Mesodermal cell (in vitro differentiated cells): ENCODE measurements around the gene C22orf39.
"Not testable (repeated sequence)": the region's sequence is repeated elsewhere in the genome, so short reads cannot be mapped to it uniquely, and the experiment has no call there.

ENCODE experiments used
- H3K27ac ChIP-seq: 2 replicates; pipeline ENCODE4 v1.7.0; 2013; ENCODE audit warnings: mild to moderate bottlenecking, low read depth, low read length, moderate library complexity; ENCODE audit not compliant: severe bottlenecking
- H3K36me3 ChIP-seq: 2 replicates; pipeline ENCODE4 v1.7.1; 2013; ENCODE audit warnings: mild to moderate bottlenecking, low read length, moderate library complexity; ENCODE audit not compliant: control insufficient read depth, insufficient read depth
- H3K4me1 ChIP-seq: one replicate; pipeline ENCODE4 v1.7.1; 2013; ENCODE audit warnings: mild to moderate bottlenecking, low read length; ENCODE audit not compliant: insufficient read depth, control insufficient read depth, poor library complexity, severe bottlenecking
- H3K4me3 ChIP-seq: 2 replicates; pipeline ENCODE4 v1.7.0; 2013; ENCODE audit warnings: low read length, control low read depth, mild to moderate bottlenecking; ENCODE audit not compliant: insufficient read depth, poor library complexity, severe bottlenecking; ENCODE audit errors: extremely low read depth
- H3K9me3 ChIP-seq: 2 replicates; pipeline ENCODE4 v1.7.1; 2013; ENCODE audit warnings: mild to moderate bottlenecking, low read length, moderate library complexity; ENCODE audit not compliant: control insufficient read depth
- WGBS, 2 experiments: methylation state at CpG; one replicate each; pipeline ENCODE4 v1.1.5; 2013; ENCODE audit warnings: missing lambda C conversion rate in 2 of 2; ENCODE audit not compliant: insufficient coverage in 2 of 2; 5-methylcytosine and 5-hydroxymethylcytosine counted together

C22orf39 gene

DNA sequence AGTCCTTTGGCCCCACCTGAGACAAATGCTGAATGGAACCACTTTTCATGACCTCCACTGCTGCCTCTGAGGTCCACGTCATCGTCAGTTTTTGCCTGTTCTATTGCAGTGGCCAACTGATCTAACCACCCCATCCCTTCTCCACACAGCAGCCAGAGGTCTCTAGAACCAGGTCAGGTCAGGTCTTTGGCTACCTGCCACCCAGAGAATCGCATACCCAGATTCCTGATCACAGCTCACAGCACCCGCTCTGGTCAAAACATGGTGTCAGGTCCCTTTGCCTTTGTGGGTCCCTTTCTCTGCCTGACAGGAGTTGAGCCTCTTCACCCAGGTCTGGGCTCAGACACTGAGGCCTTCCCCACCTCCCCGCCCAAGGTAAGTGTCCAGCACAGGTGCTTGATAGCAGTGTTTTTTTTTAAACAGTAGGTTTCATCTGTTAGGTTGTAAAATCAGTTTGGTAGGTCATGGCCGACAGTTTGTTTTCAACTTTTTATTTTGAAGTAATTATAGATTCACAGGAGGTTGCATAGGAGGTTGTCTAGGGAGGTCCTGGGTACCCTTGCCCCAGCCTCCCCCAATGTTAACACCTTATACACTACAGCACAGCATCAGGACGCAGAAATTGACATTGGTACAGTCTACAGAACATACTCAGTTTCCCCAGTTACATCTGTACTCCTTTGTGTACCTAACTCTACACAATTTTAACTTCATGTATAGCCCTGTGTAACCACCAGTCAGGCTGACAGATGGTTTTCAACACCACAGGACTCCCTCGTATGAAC, 6.9 kb downstream of the C22orf39 start:
- H3K27ac ChIP-seq: no peak overlapping the region
- peaks cover 77% of the 10 kb centered on the region for H3K36me3 ChIP-seq
- H3K4me1 ChIP-seq: no peaks in the 10 kb centered on the region
- H3K4me3 ChIP-seq: no peak overlapping the region
- WGBS, 2 experiments: 95 to 98% methylated on average over 5 of the region's 8 CpGs
- H3K9me3 ChIP-seq: no peaks in the 10 kb centered on the region

DNA sequence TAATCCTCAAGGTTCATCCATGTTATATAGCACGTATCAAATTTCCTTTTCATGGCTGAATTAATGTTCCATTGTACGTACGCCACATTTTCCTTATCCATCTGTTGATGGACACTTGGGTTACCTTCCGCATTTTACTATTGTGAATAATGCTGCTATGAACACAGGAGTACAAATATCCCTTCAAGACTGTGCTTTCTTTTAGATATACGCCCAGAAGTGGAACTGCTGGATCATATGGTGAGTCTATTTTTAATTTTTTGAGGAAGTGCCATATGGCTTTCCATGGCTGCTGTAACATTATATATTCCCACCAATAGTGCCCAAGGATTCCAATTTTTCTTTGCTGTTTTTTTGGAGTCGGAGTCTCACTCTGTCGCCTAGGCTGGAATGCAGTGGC, 9.2 kb downstream of the C22orf39 start:
- WGBS, 2 experiments: 85 to 89% methylated on average over 2 to 3 of the region's 7 CpGs
- H3K27ac ChIP-seq: no peak overlapping the region
- H3K4me1 ChIP-seq: no peaks in the 10 kb centered on the region
- H3K4me3 ChIP-seq: no peak overlapping the region
- H3K9me3 ChIP-seq: no peaks in the 10 kb centered on the region
- H3K36me3 ChIP-seq: peaks cover 75% of the 10 kb centered on the region

DNA sequence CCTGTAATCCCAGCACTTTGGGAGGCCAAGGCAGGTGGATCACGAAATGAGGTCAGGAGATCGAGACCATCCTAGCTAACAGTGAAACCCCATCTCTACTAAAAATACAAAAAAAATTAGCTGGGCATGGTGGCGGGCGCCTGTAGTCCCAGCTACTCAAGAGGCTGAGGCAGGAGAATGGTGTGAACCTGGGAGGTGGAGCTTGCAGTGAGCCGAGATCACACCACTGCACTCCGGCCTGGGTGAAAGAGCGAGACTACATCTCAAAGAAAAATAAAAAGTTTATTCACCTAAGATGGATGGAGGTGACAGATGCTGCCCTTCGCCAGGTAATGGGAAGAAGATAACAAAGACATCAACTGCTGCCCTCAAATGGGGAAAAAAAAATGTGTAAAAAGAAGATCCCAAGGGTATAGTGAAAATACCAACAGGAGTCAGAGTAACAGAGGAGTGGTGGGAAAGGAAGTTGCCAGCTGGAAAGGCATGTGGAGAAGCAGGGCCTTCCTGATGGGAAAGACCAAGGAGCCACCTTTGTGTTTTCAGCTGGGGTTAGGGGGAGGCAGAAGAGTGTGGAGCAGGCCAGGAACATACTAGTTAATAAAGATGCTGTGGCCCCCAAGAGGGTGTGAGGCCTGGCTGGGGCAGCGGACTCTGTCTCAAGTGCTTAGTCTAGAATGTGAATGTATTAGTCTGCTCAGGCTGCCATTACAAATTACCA, 10.9 kb downstream of the C22orf39 start:
- H3K4me3 ChIP-seq, H3K4me1 ChIP-seq, H3K27ac ChIP-seq, H3K9me3 ChIP-seq: not testable (repeated sequence)
- peaks cover 58% of the 10 kb centered on the region for H3K36me3 ChIP-seq
- 90 to 100% methylated on average over 1 to 2 of the region's 9 CpGs for WGBS, 2 experiments

DNA sequence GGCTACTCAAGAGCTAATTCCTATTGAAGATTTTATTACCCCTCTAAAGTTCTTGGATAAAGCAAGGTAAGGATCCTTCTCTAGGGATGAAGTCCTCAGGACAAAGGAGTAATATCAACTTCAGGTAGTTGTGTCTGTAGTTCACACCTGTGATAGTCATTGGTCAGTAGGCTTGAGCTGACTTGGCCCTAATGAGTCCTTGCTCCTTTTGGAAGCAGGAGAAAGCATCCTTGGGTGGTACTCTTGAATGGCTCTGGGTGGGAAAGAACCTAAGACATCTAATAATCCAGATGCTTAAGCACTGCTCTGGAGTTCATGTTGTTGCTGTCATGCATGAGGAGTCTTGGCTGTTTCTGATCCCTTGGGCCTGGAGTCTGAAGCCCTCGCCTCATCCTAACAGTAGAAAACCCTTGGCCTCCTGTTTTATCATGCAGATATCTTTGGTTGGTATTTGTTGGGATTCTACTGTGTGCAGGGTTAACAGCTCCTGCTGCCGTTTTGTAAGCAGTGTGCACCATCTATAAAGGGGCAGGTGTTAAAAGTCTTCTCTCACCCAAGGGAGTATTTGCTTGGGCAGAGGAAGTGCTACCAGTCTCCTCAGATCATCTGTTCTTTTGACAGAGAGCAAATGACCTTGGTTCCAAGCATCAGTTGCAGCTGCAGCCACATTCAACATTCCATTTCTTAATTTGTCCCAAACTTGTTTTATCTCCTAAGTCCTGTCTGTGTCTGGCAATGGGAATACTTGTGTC, 12.5 kb downstream of the C22orf39 start:
- no peaks in the 10 kb centered on the region for H3K9me3 ChIP-seq
- peaks cover 3% of the 10 kb centered on the region for H3K4me1 ChIP-seq
- 86 to 92% methylated on average over 1 to 2 of the region's 2 CpGs for WGBS, 2 experiments
- H3K36me3 ChIP-seq: peaks cover 42% of the 10 kb centered on the region
- no peak overlapping the region for H3K27ac ChIP-seq
- no peak overlapping the region for H3K4me3 ChIP-seq

DNA sequence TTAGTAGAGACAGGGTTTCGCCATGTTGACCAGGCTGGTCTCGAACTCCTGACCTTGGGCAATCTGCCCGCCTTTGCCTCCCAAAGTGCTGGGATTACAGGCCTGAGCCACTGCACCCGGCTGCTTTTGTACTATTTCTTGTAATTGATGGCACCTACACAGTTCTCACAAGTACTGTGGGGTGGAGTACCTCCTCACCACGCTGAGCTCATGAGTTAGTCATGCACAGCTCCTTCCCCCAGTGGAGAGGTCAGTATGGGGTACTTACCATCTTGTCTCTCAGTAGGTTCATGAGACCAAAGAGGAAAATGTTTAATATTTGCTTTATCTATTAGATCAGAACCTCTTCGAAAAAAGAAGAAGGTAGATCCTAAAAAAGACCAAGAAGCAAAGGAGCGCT, 13.1 kb downstream of the C22orf39 start:
- H3K9me3 ChIP-seq: no peaks in the 10 kb centered on the region
- 84 to 91% methylated on average over 5 to 6 of the region's 7 CpGs for WGBS, 2 experiments
- H3K36me3 ChIP-seq: peaks cover 36% of the 10 kb centered on the region
- no peak overlapping the region for H3K4me3 ChIP-seq
- no peak overlapping the region for H3K27ac ChIP-seq
- peaks cover 7% of the 10 kb centered on the region for H3K4me1 ChIP-seq

DNA sequence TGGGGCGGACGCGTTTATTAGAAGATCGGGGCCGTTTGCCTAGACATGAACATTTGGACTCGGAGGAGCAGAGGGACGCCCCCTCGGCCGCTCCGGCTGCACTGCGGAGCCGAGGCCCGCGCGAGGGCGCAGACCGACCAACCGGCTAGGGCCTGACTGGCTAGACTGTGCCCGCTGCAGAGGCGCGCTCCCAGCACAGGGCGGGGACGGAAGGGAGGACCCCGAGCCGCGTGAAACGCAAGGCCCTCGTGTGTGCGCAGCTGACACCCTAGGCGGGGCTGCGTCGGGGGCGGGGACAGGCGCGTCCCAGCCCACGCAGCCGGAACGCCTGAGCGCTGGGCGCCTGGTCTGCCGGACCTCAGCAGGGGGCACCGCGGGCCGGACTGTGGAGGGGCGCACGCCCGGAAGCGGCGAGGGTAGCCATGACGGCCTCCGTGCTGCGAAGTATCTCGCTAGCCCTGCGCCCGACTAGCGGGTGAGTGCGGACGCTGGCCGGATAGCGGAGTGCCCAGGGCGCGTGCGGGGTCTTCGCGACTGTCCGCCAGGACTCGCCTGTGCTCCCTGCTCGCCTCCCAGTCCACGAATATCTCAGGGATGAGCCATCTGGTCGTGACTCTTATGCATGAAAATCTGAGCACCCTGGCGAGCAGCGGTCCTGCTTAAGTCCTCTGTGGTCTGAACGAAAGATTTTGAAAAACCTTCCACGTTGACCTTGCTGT, 15.2 kb downstream of the C22orf39 start, which contains the start of gene MRPL40:
Gene MRPL40, plus strand, starts transcription at position 413 of the 719 bp plus-strand sequence. Its CDS starts 10 bp downstream, at position 423.
- Histone ChIP-seq H3K9me3 (no peaks in the 10 kb centered on the region), H3K4me1 (peaks cover 7% of the 10 kb centered on the region)
- WGBS, 2 experiments: 0% methylated on average over 68 to 71 of the region's 74 CpGs

DNA sequence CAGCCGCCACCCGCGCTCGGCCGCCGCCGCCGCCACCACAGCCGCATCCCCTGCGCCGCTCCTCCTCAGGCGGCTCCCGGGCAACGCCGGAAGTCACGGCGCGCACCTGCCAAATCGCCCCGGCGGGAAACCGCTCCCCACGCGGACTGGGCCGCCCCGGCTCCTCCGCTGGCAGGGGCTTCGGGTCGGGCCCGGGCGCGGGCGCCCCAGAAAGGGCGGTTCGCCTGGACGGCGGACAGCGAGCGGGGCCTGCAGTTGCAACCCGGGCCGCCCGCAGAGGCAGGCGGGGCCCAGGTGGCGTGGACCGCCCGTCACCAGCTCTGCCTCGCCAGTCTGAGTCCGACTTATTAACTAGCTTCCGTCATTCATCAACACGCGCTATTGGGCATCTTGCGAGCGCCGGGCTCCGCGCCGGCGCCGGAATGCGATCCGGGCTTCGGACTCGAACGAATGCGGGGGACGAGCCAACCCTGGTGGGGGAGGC, 15.8 kb downstream of the C22orf39 start, which contains the start of gene HIRA:
Gene HIRA, minus strand, starts transcription at position 85 of the 484 bp plus-strand sequence. CDS start 257 bp downstream, outside the sequence.
- Histone ChIP-seq H3K4me1 (peaks cover 7% of the 10 kb centered on the region), H3K36me3 (peaks cover 29% of the 10 kb centered on the region), H3K9me3 (no peaks in the 10 kb centered on the region), H3K4me3 (peak within 1 kb of the TSS; percentile 86), H3K27ac (peak within 1 kb of the TSS; percentile 89)
- 1% methylated on average over 41 to 56 of the region's 66 CpGs for WGBS, 2 experiments

More for the DNA sequence above, 15.2 kb downstream of the C22orf39 start, which contains the start of gene MRPL40:
- H3K27ac ChIP-seq: peak within 1 kb of the TSS; percentile 89
- peaks cover 29% of the 10 kb centered on the region for H3K36me3 ChIP-seq
- peak within 1 kb of the TSS; percentile 86 for H3K4me3 ChIP-seq

DNA sequence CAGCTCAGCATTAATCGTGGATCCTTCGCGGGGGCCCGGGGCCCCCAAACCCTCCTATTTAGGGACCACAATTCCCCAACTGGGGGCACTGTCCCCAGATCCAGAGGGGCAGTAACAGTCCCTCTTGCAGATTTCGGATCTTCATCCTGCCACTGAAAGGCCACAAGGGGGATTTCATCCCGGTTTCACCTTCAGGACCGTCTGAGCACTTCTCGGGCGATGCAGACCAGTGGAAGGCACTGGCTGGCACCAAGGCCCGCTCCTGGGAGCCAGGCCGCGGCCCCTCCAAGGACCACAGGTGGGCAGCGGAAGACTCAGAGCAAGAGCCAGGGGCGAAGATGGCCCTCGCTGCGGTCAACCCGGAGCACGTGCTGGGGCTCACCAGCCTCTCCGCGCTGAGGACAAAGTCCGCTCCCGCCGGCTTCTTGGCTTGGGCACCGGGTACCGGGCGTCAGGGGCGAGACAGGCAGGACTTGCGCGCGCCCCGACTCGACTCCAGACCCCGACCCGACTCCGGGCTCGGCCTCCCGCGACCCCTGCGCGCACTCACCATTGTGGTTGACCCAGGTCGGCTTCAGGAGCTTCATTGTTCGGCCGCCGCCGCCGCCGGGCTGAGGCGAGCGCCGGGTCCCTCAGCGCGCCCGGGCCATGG, 16.5 kb downstream of the C22orf39 start:
- H3K9me3 ChIP-seq: no peaks in the 10 kb centered on the region
- peak overlapping the region; percentile 86 for H3K4me3 ChIP-seq
- H3K4me1 ChIP-seq: peaks cover 7% of the 10 kb centered on the region
- peak overlapping the region; percentile 84 for H3K27ac ChIP-seq
- WGBS, 2 experiments: 0% methylated on average over 25 to 43 of the region's 53 CpGs
- H3K36me3 ChIP-seq: peaks cover 25% of the 10 kb centered on the region

DNA sequence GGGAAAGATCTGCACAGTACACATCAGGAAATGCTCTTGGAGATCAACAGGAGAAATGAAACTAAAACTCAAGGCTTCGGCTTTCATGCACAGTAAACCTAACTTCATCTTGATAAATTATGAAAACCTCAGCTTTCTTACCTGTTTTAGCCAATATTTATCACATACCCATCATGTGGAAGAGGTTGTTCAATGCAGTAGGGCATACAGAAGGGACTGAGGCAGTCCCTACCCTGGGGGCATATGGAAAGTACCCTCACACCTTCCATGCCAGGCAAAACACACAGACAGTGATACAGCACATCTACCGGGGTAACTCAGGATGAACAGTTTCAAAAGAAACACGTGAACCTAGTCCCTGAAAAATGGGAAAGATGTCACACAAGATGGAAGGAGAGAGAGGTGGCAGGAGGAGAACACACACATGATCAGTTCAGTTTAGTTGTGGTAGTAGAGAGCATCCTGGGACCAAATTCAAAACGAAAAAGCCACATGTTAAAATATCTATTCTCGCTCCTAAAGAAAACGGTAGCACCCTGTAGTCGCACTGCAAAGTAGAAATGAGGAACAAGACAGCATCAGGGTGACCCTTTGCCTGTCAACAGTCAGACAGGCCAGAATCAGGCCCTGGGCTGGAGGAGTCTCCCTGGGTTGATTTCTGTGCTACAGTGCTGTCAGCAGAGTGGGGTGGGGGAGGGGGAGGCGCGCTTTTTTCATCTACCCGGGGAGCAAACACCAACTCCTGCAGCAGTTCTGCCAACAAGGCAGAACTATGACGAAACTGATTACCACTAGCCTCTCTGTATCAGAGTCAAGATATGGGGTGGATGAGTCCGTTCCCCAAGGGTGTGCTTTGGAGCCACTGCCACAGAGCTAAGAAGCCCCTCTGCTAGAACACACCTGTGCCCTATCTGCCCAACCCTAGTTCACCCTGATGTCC, 17.3 kb downstream of the C22orf39 start:
- peak overlapping the region; percentile 84 for H3K27ac ChIP-seq
- WGBS, 2 experiments: 54 to 92% methylated on average over 3 to 7 of the region's 12 CpGs

More for the DNA sequence above, 17.3 kb downstream of the C22orf39 start:
- Histone ChIP-seq H3K4me1 (peaks cover 7% of the 10 kb centered on the region), H3K36me3 (peaks cover 19% of the 10 kb centered on the region), H3K9me3 (no peaks in the 10 kb centered on the region), H3K4me3 (peak overlapping the region; percentile 86)
